Measurements from ENCODE around the gene LRGUK.
"Not testable (repeated sequence)": the region's sequence is repeated elsewhere in the genome, so short reads cannot be mapped to it uniquely, and the experiment has no call there.

LRGUK gene

GRCh38 chr7:134126966-134127848 lies at the start of gene LRGUK:
Gene LRGUK, plus strand, starts transcription at chr7:134127340. Its CDS starts 28 bp downstream, at chr7:134127368.
- Histone ChIP-seq H3K36me3 (ENCODE audit: control insufficient read depth, insufficient read depth, low read length) (no peaks in the 10 kb centered on the region), H3K27me3 (replicated peaks; ENCODE audit: control insufficient read depth, insufficient read depth, low read length) (no peaks in the 10 kb centered on the region), H3K4me3 (replicated peaks; ENCODE audit: low read depth, low read length) (peak within 1 kb of the TSS; percentile 66)
- no peak for TF ChIP-seq CTCF (IDR thresholded peaks at IDR 0.05; ENCODE audit: insufficient read depth, low read length, poor library complexity, severe bottlenecking)
- peak; percentile 44 for DNase-seq (ENCODE audit: extremely low read depth, insufficient read length)

GRCh38 chr7:134077560-134077959 lies 49.6 kb upstream of the LRGUK start:
- not testable (repeated sequence) for DNase-seq (ENCODE audit: extremely low read depth, insufficient read length); H3K4me3 ChIP-seq (replicated peaks; ENCODE audit: low read depth, low read length); H3K36me3 ChIP-seq (ENCODE audit: control insufficient read depth, insufficient read depth, low read length); H3K27me3 ChIP-seq (replicated peaks; ENCODE audit: control insufficient read depth, insufficient read depth, low read length)

GRCh38 chr7:134078991-134079390 lies 48.1 kb upstream of the LRGUK start:
- H3K27me3 ChIP-seq (replicated peaks; ENCODE audit: control insufficient read depth, insufficient read depth, low read length) = no peaks in the 10 kb centered on the region
- H3K36me3 ChIP-seq (ENCODE audit: control insufficient read depth, insufficient read depth, low read length) = no peaks in the 10 kb centered on the region
- DNase-seq (ENCODE audit: extremely low read depth, insufficient read length) = no peak
- TF ChIP-seq CTCF (IDR thresholded peaks at IDR 0.05; ENCODE audit: insufficient read depth, low read length, poor library complexity, severe bottlenecking) = no peak
- H3K4me3 ChIP-seq (replicated peaks; ENCODE audit: low read depth, low read length) = no peak overlapping the region

GRCh38 chr7:134081695-134082094 lies 45.4 kb upstream of the LRGUK start:
- no peaks in the 10 kb centered on the region for H3K36me3 ChIP-seq (ENCODE audit: control insufficient read depth, insufficient read depth, low read length)
- no peak overlapping the region for H3K4me3 ChIP-seq (replicated peaks; ENCODE audit: low read depth, low read length)
- no peak for TF ChIP-seq CTCF (IDR thresholded peaks at IDR 0.05; ENCODE audit: insufficient read depth, low read length, poor library complexity, severe bottlenecking)
- no peak for DNase-seq (ENCODE audit: extremely low read depth, insufficient read length)
- H3K27me3 ChIP-seq (replicated peaks; ENCODE audit: control insufficient read depth, insufficient read depth, low read length) = no peaks in the 10 kb centered on the region

GRCh38 chr7:134083766-134084487 lies 43.2 kb upstream of the LRGUK start:
- Histone ChIP-seq H3K36me3 (ENCODE audit: control insufficient read depth, insufficient read depth, low read length) (no peaks in the 10 kb centered on the region), H3K27me3 (replicated peaks; ENCODE audit: control insufficient read depth, insufficient read depth, low read length) (no peaks in the 10 kb centered on the region), H3K4me3 (replicated peaks; ENCODE audit: low read depth, low read length) (no peak overlapping the region)
- DNase-seq (ENCODE audit: extremely low read depth, insufficient read length) = no peak
- TF ChIP-seq CTCF (IDR thresholded peaks at IDR 0.05; ENCODE audit: insufficient read depth, low read length, poor library complexity, severe bottlenecking) = no peak

DNA sequence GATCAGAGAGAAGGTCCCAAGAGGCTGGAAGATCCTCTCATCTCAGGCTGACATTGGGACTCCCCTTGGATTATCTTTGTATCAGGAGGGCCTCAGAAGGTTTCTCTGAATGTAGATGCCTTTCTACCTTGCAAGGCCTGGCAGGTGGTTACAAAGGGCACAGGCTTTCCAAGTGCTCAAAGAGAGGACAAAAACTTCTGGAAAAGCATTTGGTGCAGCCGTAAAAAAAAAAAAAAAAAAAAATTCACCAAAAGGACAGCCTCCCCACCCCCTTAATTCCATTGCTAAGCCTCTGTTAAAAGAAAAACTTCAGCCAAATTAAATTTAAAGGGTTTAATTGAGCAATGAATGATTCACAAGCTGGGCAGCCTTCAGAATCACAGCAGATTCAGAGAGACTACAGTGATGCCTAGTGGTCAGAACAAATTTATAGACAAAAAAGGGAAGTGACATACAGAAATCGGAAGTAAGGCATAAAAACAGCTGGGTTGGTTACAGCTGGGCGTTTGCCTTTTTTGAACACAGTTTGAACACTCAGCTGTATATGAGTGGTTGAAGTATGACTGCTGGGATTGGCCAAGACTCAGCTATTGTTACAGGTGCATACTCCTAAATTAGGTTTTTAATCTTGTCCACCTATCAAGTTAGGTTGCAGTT lies 42.5 kb upstream of the LRGUK start:
- no peaks in the 10 kb centered on the region for H3K27me3 ChIP-seq (replicated peaks; ENCODE audit: control insufficient read depth, insufficient read depth, low read length)
- TF ChIP-seq CTCF (IDR thresholded peaks at IDR 0.05; ENCODE audit: insufficient read depth, low read length, poor library complexity, severe bottlenecking) = no peak
- DNase-seq (ENCODE audit: extremely low read depth, insufficient read length) = peak; percentile 36
- no peaks in the 10 kb centered on the region for H3K36me3 ChIP-seq (ENCODE audit: control insufficient read depth, insufficient read depth, low read length)
- H3K4me3 ChIP-seq (replicated peaks; ENCODE audit: low read depth, low read length) = no peak overlapping the region
